Measurements from ENCODE around the gene TOMM70. TPM values are rescaled to one million over a fixed set of nuclear protein-coding genes. Genes with fewer than 3 reads are reported as not detected.

TOMM70 gene
- total and polyA plus RNA-seq, 2 of the 8 experiments (the other 6 are each of a cell fraction or from before 2014, with no cell fraction given) = 10.9 to 52.1 TPM

DNA sequence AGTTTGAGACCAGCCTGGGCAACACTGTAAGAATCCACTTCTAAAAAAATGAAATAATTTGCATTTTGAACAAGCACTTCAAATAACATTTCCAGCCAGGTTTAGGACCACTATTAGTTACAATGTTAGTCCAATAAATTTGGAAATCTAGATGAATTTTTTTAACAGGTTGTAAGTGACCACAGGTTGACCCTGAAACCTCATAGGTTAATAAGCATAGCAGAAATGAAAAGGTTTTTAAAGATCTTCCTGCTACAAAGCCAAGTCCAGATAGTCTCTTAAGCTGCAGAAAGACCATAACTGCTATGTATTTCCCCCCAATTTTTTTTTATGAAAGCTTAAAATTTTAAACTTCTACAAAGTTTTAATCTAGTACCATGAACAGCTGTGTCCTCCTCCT lies 67.8 kb downstream of the TOMM70 start (continued):
- TF ChIP-seq KDM4A (IDR thresholded peaks at IDR 0.05; ENCODE audit: low read depth, low read length, severe bottlenecking) (no peak), CEBPB (IDR thresholded peaks at IDR 0.05; ENCODE audit: low read depth, low read length) (no peak), ZNF274 (IDR thresholded peaks at IDR 0.05; ENCODE audit: borderline replicate concordance, extremely low read depth, low read length) (no peak), SUZ12 (IDR thresholded peaks at IDR 0.05; ENCODE audit: low read length) (no peak)

All from H1 (cell line).